Measurements from ENCODE around the gene PUS3.

PUS3 gene

GRCh38 chr11:125940145-125940544, 37.1 kb upstream of the PUS3 start:
- no peak for TF ChIP-seq CTCF (IDR thresholded peaks at IDR 0.05; ENCODE audit: control insufficient read depth, extremely low read depth, insufficient read depth)
- no peak overlapping the region for H3K4me3 ChIP-seq (ENCODE audit: low read depth, low read length)
- no peak for DNase-seq (ENCODE audit: low read depth)

GRCh38 chr11:125939081-125939521, 36.1 kb upstream of the PUS3 start:
- no peak for DNase-seq (ENCODE audit: low read depth)
- no peak for TF ChIP-seq CTCF (IDR thresholded peaks at IDR 0.05; ENCODE audit: control insufficient read depth, extremely low read depth, insufficient read depth)
- no peak overlapping the region for H3K4me3 ChIP-seq (ENCODE audit: low read depth, low read length)

GRCh38 chr11:125938418-125938817, 35.4 kb upstream of the PUS3 start:
- no peak overlapping the region for H3K4me3 ChIP-seq (ENCODE audit: low read depth, low read length)
- no peak for TF ChIP-seq CTCF (IDR thresholded peaks at IDR 0.05; ENCODE audit: control insufficient read depth, extremely low read depth, insufficient read depth)
- DNase-seq (ENCODE audit: low read depth): no peak

- TF ChIP-seq CTCF (IDR thresholded peaks at IDR 0.05; ENCODE audit: control insufficient read depth, extremely low read depth, insufficient read depth): no peak
- no peak for DNase-seq (ENCODE audit: low read depth)
Measured at GRCh38 chr11:125935618-125936199, 32.7 kb upstream of the PUS3 start.

GRCh38 chr11:125935056-125935455, 32.0 kb upstream of the PUS3 start:
- H3K4me3 ChIP-seq (ENCODE audit: low read depth, low read length): no peak overlapping the region
- no peak for DNase-seq (ENCODE audit: low read depth)

More at GRCh38 chr11:125935618-125936199, 32.7 kb upstream of the PUS3 start:
- H3K4me3 ChIP-seq (ENCODE audit: low read depth, low read length): no peak overlapping the region

GRCh38 chr11:125934473-125934872, 31.5 kb upstream of the PUS3 start:
- no peak for DNase-seq (ENCODE audit: low read depth)
- no peak overlapping the region for H3K4me3 ChIP-seq (ENCODE audit: low read depth, low read length)
- no peak for TF ChIP-seq CTCF (IDR thresholded peaks at IDR 0.05; ENCODE audit: control insufficient read depth, extremely low read depth, insufficient read depth)

More at GRCh38 chr11:125935056-125935455, 32.0 kb upstream of the PUS3 start:
- peak; percentile 27 for TF ChIP-seq CTCF (IDR thresholded peaks at IDR 0.05; ENCODE audit: control insufficient read depth, extremely low read depth, insufficient read depth)

Data from LNCaP clone FGC (cell line).